Measurements from ENCODE around the gene HDGFL2. TPM values are rescaled to one million over a fixed set of nuclear protein-coding genes. Genes with fewer than 3 reads are reported as not detected.

The HDGFL2 gene
- total RNA-seq, 1 experiment from 2014 or later: 56.1 TPM

- DNase-seq (ENCODE audit: low spot score): no peak
Observed at GRCh38 chr19:4444765-4445741, 27.0 kb upstream of the HDGFL2 start.

- no peak for DNase-seq (ENCODE audit: low spot score)
Observed at GRCh38 chr19:4445963-4446703, 26.0 kb upstream of the HDGFL2 start.

GRCh38 chr19:4446704-4447200 lies 25.3 kb upstream of the HDGFL2 start:
- DNase-seq (ENCODE audit: low spot score): no peak

GRCh38 chr19:4447327-4448146 lies 24.6 kb upstream of the HDGFL2 start:
- DNase-seq (ENCODE audit: low spot score): no peak

- no peak for DNase-seq (ENCODE audit: low spot score)
Observed at GRCh38 chr19:4448147-4448985, 23.7 kb upstream of the HDGFL2 start.

- no peak for DNase-seq (ENCODE audit: low spot score)
Observed at GRCh38 chr19:4449022-4449638, 23.0 kb upstream of the HDGFL2 start.

GRCh38 chr19:4449639-4450028 lies 22.5 kb upstream of the HDGFL2 start:
- no peak for DNase-seq (ENCODE audit: low spot score)

- no peak for DNase-seq (ENCODE audit: low spot score)
Observed at GRCh38 chr19:4452230-4452990, 19.7 kb upstream of the HDGFL2 start.

DNA sequence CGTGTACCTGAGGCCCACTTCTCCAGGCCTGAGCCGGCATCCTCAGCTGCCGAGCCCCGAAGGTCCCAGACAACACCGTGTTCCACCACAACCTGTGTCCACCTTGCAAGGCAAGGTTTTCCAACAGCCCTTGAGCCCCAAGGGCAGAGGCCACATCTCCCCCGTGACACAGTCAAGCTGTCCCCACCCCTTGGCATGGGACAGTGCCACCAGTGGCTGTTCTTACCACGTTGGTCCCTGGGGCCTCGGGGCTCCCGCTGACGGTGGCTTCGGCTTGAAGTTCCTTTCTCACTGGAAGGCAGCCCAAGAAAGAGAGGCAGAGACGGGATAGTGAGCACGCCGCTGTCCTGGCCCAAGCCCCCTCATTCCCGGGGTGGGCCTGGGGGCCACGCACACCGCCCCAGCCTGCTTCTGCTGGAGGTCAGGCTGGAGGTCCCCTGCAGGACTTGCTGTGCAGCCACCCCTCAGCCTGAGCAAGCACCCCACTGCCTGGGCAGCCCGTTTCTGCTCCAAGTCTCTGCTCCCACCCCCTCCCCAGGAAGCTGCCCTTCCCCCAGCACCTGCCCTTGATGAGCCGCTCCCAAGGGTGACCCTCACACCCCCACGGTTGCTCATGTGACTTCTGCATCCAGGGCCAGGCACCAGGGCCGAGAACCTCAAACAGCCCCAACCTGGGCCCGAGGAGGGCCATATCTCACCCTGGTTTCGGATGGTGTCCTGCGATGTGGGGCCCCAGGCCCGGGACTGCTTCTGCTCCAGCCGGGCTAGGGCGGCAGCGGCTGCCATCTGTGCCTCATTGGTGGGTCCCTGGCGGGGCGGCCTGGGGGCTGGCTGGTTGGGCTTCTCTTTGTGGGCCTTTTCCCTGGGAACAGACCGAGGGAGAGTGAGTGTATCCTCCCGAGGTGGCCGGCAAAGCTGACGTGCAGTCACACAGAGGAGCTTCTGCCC lies 18.6 kb upstream of the HDGFL2 start:
- DNase-seq (ENCODE audit: low spot score): no peak

DNA sequence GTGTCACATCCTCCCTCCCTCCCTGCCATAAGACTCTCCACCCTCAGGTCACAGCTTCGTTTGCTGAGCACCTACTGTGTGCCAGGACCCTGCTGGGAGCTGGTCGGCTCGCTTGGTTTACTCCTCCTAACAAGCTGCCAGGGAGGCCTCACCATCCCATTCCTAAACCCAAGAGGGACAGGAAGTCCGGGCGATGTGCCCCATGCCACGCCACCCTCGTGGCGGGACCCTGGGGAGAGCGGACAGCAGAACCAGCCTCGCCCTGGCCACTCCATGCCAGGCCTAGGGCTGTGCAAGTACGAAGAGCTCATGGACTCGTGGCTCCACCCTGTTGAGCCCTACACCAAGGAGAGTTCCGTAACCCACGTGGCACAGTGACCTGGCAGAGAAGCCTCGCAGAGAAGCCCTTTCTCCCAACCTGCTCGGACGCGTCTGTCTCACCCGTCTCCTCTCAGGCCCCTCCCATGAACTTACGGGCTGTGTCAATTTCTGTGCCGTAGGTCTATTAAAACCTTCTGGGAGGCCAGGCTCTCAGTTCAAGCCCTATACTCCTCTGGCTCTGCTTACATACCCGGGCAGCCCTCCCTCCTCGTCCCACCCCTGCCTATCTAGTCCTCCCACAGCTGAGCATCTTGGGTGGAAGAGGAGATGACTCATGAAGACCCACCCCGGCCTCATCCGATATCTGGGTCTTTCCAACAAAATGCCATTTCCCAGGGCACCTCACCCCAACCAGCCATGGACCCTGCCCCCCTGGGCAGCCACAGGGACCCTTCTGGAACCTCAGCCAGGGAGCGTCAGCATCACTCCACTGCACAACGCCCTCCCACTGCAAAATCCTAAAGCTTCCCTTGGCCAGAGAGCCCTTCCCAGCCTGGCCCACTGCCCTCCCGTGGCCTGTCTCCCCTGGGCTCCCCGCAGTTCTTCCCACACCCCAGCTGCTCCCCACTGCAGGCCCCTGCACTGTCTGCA lies 17.1 kb upstream of the HDGFL2 start:
- peak; percentile 66 for DNase-seq (ENCODE audit: low spot score)

- peak; percentile 38 for DNase-seq (ENCODE audit: low spot score)
Observed at GRCh38 chr19:4455719-4456475, 16.2 kb upstream of the HDGFL2 start.

- DNase-seq (ENCODE audit: low spot score): peak; percentile 41
Observed at GRCh38 chr19:4456476-4456842, 15.6 kb upstream of the HDGFL2 start.

GRCh38 chr19:4456843-4457653 lies 15.0 kb upstream of the HDGFL2 start:
- peak; percentile 8 for DNase-seq (ENCODE audit: low spot score)

- DNase-seq (ENCODE audit: low spot score): peak; percentile 97
Observed at GRCh38 chr19:4457654-4458395, 14.3 kb upstream of the HDGFL2 start, which contains the start of gene UBXN6. UBXN6 (minus strand) TSS chr19:4457794; CDS start chr19:4457697, 97 bp downstream.
